Stimulated activated naive CD4-positive, alpha-beta T cell treated with Interleukin-2 at 50 U/mL for 16 hours (primary cell): ENCODE data around the gene TFRC.
"Not testable (repeated sequence)": the region's sequence is repeated elsewhere in the genome, so short reads cannot be mapped to it uniquely, and the experiment has no call there.

ENCODE experiments used
- DNase-seq: peaks from one replicate; lab custom pipeline; 2025; lab: John Stamatoyannopoulos, UW

TFRC gene

DNA sequence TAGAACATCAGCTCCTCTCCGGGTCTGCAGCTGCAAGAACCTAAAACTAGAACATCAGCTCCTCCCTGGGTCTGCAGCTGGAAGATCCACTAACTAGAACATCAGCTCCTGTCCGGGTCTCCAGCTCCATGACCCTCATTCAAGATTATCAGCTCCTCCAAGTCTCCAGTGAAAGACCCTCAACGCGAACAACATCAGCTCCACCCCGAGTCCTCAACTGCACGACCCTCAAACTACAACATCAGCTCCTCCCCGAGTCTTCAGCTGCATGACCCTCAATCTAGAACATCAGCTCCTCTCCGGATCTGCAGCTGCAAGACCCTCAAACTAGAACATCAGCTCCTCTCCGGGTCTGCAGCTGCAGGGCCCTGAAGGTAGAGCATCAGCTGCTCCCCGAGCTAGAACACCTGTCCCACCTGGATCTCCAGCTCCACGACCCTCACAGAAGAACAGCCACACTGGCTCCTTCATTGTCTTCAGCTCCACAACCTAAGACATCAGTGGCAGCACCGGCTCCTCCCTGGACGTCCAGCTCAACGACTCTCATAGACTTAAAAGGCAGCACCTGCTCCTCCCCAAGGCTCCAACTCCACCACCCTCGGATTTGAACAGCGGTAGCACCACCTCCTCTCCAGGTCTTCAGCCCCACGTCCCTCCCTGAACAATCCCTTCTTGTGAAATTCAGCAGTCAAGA is 77.4 kb downstream of the TFRC start:
- not testable (repeated sequence) for DNase-seq

DNA sequence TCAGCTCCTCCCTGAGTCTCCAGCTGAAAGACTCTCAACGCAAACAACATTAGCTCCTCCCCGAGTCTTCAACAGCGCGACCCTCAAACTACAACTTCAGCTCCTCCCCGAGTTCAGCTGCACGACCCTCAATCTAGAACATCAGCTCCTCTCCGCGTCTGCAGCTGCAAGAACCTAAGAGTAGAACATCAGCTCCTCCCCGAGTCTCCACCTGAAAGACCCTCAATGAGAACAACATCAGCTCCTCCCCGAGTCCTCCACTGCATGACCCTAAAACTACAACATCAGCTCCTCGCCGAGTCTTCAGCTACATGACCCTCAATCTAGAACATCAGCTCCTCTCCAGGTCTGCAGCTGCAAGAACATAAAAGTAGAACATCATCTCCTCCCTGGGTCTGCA is 78.3 kb downstream of the TFRC start:
- no peak for DNase-seq

DNA sequence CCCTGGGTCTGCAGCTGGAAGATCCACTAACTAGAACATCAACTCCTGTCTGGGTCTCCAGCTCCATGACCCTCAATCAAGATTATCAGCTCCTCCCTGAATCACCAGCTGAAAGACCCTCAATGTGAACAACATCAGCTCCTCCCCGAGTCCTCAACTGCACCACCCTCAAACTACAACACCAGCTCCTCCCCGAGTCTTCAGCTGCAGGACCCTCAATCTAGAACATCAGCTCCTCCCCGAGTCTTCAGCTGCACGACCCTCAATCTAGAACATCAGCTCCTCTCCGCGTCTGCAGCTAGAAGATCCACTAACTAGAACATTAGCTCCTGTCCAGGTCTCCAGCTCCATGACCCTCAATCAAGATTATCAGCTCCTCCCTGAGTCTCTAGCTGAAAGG is 79.2 kb downstream of the TFRC start:
- DNase-seq = not testable (repeated sequence)

DNA sequence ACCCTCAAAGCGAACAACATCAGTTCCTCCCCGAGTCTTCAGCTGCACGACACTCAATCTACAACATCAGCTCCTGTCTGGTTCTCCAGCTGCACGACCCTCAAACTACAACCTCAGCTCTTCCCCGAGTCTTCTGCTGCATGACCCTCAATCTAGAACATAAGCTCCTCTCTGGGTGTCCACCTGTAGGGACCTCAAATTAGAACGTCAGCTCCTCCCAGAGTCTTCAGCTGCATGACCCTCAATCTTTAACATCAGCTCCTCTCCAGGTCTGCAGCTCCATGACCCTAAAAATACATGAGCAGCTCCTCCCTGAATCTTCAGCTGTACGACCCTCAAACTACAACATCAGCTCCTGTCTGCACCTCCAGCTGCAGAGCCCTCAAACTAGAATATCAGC is 80.7 kb downstream of the TFRC start:
- not testable (repeated sequence) for DNase-seq

DNA sequence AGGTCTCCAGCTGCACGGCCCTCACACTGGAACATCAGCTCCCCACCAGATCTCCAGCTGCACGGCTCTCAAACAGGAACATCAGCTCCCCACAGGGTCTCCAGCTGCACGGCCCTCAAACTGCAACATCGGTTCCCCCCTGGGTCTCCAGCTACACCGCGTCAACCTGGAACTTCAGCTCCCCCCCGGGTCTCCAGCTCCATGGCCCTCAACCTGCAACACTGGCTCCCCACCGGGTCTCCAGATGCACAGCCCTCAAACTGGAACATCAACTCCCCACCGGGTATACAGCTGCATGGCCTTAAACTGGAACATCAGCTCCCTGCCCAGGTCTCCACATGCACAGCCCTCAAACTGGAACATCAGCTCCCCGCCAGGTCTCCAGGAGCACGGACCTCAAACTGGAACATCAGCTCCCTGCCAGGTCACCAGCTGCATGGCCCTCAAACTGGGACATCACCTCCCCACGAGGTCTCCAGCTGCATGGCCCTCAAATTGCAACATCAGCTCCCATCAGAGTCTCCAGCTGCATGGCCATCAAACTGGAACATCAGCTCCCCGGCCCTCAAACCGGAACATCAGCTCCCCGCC is 81.4 kb downstream of the TFRC start:
- not testable (repeated sequence) for DNase-seq

DNA sequence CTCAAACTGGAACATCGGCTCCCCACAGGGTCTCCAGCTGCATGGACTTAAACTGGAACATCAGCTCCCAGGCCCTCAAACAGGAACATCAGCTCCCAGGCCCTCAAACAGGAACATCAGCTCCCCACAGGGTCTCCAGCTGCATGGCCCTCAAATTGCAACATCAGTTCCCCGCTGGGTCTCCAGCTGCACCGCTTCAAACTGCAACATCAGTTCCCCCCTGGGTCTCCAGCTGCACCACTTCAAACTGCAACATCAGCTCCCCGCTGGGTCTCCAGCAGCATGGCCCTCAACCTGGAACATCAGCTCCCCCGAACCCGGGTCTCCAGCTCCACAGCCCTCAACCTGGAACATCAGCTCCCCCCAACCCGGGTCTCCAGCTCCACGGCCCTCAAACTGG is 82.0 kb downstream of the TFRC start:
- DNase-seq = no peak
